Endothelial cell of umbilical vein (primary cell): ENCODE data around the gene GRID2. TPM values are rescaled to one million over a fixed set of nuclear protein-coding genes. Genes with fewer than 3 reads are reported as not detected.
"Not testable (repeated sequence)": the region's sequence is repeated elsewhere in the genome, so short reads cannot be mapped to it uniquely, and the experiment has no call there.

ENCODE experiments used
- BruUV-seq: library from RNA; stranded (reverse); fragments of 400-500 nt; replicated peaks from 2 replicates; lab custom pipeline; 2021; lab: Mats Ljungman, UMichigan
- CTCF ChIA-PET: fragments of 300-600, 350-600 bp; sonication (Branson Sonifier 250); formaldehyde crosslinking; loops from one replicate; lab custom pipeline; 2021; ENCODE audit warnings: antibody characterized with exemption, inconsistent platforms; lab: Charles Lee
- POLR2A ChIA-PET: fragments of 300-600, 350-600 bp; sonication (Branson Sonifier 250); formaldehyde crosslinking; loops from one replicate; lab custom pipeline; 2021; ENCODE audit warnings: antibody characterized with exemption, inconsistent platforms; lab: Charles Lee
- DNase-seq: peaks from one replicate; pipeline ENCODE4 v3.0.0-alpha.2; 2011; ENCODE audit warnings: low read depth, low spot score
- FAIRE-seq: peaks from 2 replicates; lab custom pipeline; 2011; peaks lifted over from hg19 to GRCh38; lab: Jason Lieb, UNC
- H2AFZ ChIP-seq: 2 replicates; pipeline ENCODE4 v1.6.0; 2012; ENCODE audit warnings: low read depth, low read length, control low read depth, inconsistent platforms
- H3K27ac ChIP-seq: 2 replicates; pipeline ENCODE4 v1.5.1; 2011; ENCODE audit warnings: low read depth, mild to moderate bottlenecking, control low read depth, low read length, moderate library complexity; ENCODE audit not compliant: insufficient read depth
- H3K27me3 ChIP-seq, 2 experiments: 2 replicates each; pipeline versions ENCODE4 v1.6.0 to v1.6.1; 2011; ENCODE audit warnings: low read length in 2 of 2, mixed read lengths in 1 of 2; ENCODE audit not compliant: control insufficient read depth in 2 of 2, insufficient read depth in 2 of 2
- H3K36me3 ChIP-seq, 2 experiments: 2 replicates in 1 of 2; 3 replicates in 1 of 2; pipeline ENCODE4 v1.5.1; 2011; ENCODE audit warnings: low read length in 2 of 2, mild to moderate bottlenecking in 1 of 2, moderate library complexity in 1 of 2; ENCODE audit not compliant: control insufficient read depth in 2 of 2, insufficient read depth in 2 of 2; ENCODE audit errors: extremely low read depth in 1 of 2
- H3K4me1 ChIP-seq: 3 replicates; pipeline ENCODE4 v1.5.1; 2011; ENCODE audit warnings: mild to moderate bottlenecking, low read length; ENCODE audit not compliant: control insufficient read depth, insufficient read depth; ENCODE audit errors: extremely low read depth
- H3K4me2 ChIP-seq: 2 replicates; pipeline ENCODE4 v1.6.1; 2011; ENCODE audit warnings: low read length, control low read depth, mixed read lengths; ENCODE audit not compliant: insufficient read depth
- H3K4me3 ChIP-seq, 3 experiments: fragments of 200-600 bp in 1 of 3; sonication (generic), shearing (Covaris generic) in 1 of 3; replicated peaks in 1 of 3; 2 replicates each; pipeline ENCODE4 v1.5.1; 2011 to 2016; ENCODE audit warnings: control low read depth in 3 of 3, low read length in 3 of 3, mild to moderate bottlenecking in 2 of 3, inconsistent platforms in 1 of 3, low read depth in 1 of 3, moderate library complexity in 1 of 3; ENCODE audit not compliant: insufficient read depth in 1 of 3
- H3K79me2 ChIP-seq: 2 replicates; pipeline ENCODE4 v1.6.0; 2012; ENCODE audit warnings: low read length, inconsistent platforms; ENCODE audit not compliant: control insufficient read depth, insufficient read depth
- H3K9ac ChIP-seq: replicated peaks from 2 replicates; pipeline ENCODE3; 2011; ENCODE audit warnings: low read length, control low read depth; ENCODE audit not compliant: insufficient read depth; ENCODE audit errors: extremely low read depth
- H3K9me1 ChIP-seq: replicated peaks from 3 replicates; pipeline ENCODE4 v1.6.0; 2011; ENCODE audit warnings: mild to moderate bottlenecking, low read length; ENCODE audit not compliant: control insufficient read depth, insufficient read depth; ENCODE audit errors: extremely low read depth
- H3K9me3 ChIP-seq: replicated peaks from 2 replicates; pipeline ENCODE4 v1.5.1; 2012; ENCODE audit warnings: low read length, inconsistent platforms; ENCODE audit not compliant: control insufficient read depth, insufficient read depth
- H4K20me1 ChIP-seq: replicated peaks from 2 replicates; pipeline ENCODE3; 2011; ENCODE audit warnings: mild to moderate bottlenecking, low read length; ENCODE audit not compliant: control insufficient read depth, insufficient read depth; ENCODE audit errors: extremely low read depth
- CTCF ChIP-seq, 2 donors: IDR thresholded peaks; 1 replicate in 1 of 2; 2 replicates in 1 of 2; pipeline ENCODE4 v1.5.1; 2011; ENCODE audit warnings: low read length in 2 of 2, mild to moderate bottlenecking in 2 of 2, moderate library complexity in 2 of 2, control low read depth in 1 of 2, inconsistent platforms in 1 of 2, low read depth in 1 of 2; ENCODE audit not compliant: insufficient read depth in 1 of 2; ENCODE audit errors: extremely low read depth in 1 of 2
- EZH2 ChIP-seq: IDR thresholded peaks from 2 replicates; pipeline ENCODE4 v1.6.1; 2012; ENCODE audit warnings: borderline replicate concordance, low read depth, mild to moderate bottlenecking, moderate library complexity, low read length, inconsistent platforms; ENCODE audit not compliant: severe bottlenecking
- MAX ChIP-seq: IDR thresholded peaks from 2 replicates; pipeline ENCODE4 v1.6.1; 2011; ENCODE audit not compliant: insufficient read depth, insufficient read length
- POLR2A ChIP-seq: IDR thresholded peaks from 2 replicates; pipeline ENCODE4 v1.6.1; 2012; ENCODE audit warnings: low read depth, mild to moderate bottlenecking, control low read depth, low read length
- dilution Hi-C: fragments of 300-500 bp; cut with MboI; formaldehyde crosslinking; loops from one replicate; pipeline ENCODE4 v1.15.0; 2019; ENCODE audit warnings: low sequenced_read_pairs; ENCODE audit not compliant: extremely low pct_ligation_motif_present
- intact Hi-C: fragments of 100-400 bp; cut with micrococcal nuclease; formaldehyde crosslinking; loops from one replicate; pipeline ENCODE4 v1.10.0; 2022
- polyA plus RNA-seq, 4 experiments: library from polyadenylated mRNA; depleted of rRNA in 3 of 4; stranded (reverse) in 3 of 4; unstranded in 1 of 4; fragments of >200 nt; gene quantifications; 2 replicates each; pipeline versions ENCODE4 v1.2.1 to v1.2.3, GENCODE V29; 2011 to 2012; ENCODE audit warnings: missing spikeins in 1 of 4
- total RNA-seq: library from RNA; stranded (reverse); gene quantifications from 2 replicates; pipeline ENCODE4 v1.2.3, GENCODE V29; 2021

The GRID2 gene
- total and polyA plus RNA-seq, 2 donors (not counting 3 experiments of a cell fraction or from before 2014, with no cell fraction given), result not detected

GRCh38 chr4:93671093-93671492, 1367.3 kb downstream of the GRID2 start:
- no peaks in the 10 kb centered on the region for H3K27me3 ChIP-seq
- FAIRE-seq (no peak), DNase-seq (no peak)
- ChIA-PET CTCF (no interaction called here), POLR2A (no interaction called here)
- H3K9ac ChIP-seq, result no peak overlapping the region
- H3K4me3 ChIP-seq, result no peak overlapping the region
- TF ChIP-seq EZH2 (no peak), CTCF (IDR thresholded peaks at IDR 0.05; ENCODE audit: extremely low read depth in 1 of 2, insufficient read depth in 1 of 2, low read depth in 1 of 2, low read length in 2 of 2) (no peak), MAX (no peak), POLR2A (no peak)
- no peaks in the 10 kb centered on the region for H3K4me1 ChIP-seq
- no peak overlapping the region for H2AFZ ChIP-seq
- intact Hi-C loops, result no loop called here
- H3K36me3 ChIP-seq, result no peaks in the 10 kb centered on the region
- BruUV-seq, result no TSS peak
- H3K79me2 ChIP-seq, result no peaks in the 10 kb centered on the region
- H3K4me2 ChIP-seq, result no peak overlapping the region
- dilution Hi-C loops, result no loop called here
- no peaks in the 10 kb centered on the region for H4K20me1 ChIP-seq
- no peaks in the 10 kb centered on the region for H3K9me3 ChIP-seq
- H3K27ac ChIP-seq, result no peak overlapping the region
- no peaks in the 10 kb centered on the region for H3K9me1 ChIP-seq

- H3K27ac ChIP-seq, H2AFZ ChIP-seq, POLR2A ChIA-PET, BruUV-seq, H3K79me2 ChIP-seq, H3K4me3 ChIP-seq, FAIRE-seq, H3K36me3 ChIP-seq, CTCF ChIA-PET, H3K4me2 ChIP-seq, H4K20me1 ChIP-seq, intact Hi-C loops, H3K9ac ChIP-seq, H3K9me1 ChIP-seq, H3K27me3 ChIP-seq, dilution Hi-C loops, H3K4me1 ChIP-seq, H3K9me3 ChIP-seq, DNase-seq: not testable (repeated sequence)
Measured at GRCh38 chr4:93676937-93677336, 1373.2 kb downstream of the GRID2 start.
